GM18873 (cell line): ENCODE data around the gene FHOD3.
"Not testable (repeated sequence)": the region's sequence is repeated elsewhere in the genome, so short reads cannot be mapped to it uniquely, and the experiment has no call there.

Experiments
- ATAC-seq: cut with Tn5 transposase; IDR thresholded peaks from one replicate; pipeline ENCODE4 v1.9.1; 2021; ENCODE audit warnings: mild to moderate bottlenecking, moderate library complexity, moderate number of reproducible peaks; ENCODE audit not compliant: unreplicated experiment, low FRiP score

Gene FHOD3

GRCh38 chr18:36717422-36718110, 420.1 kb downstream of the FHOD3 start:
- no peak for ATAC-seq

DNA sequence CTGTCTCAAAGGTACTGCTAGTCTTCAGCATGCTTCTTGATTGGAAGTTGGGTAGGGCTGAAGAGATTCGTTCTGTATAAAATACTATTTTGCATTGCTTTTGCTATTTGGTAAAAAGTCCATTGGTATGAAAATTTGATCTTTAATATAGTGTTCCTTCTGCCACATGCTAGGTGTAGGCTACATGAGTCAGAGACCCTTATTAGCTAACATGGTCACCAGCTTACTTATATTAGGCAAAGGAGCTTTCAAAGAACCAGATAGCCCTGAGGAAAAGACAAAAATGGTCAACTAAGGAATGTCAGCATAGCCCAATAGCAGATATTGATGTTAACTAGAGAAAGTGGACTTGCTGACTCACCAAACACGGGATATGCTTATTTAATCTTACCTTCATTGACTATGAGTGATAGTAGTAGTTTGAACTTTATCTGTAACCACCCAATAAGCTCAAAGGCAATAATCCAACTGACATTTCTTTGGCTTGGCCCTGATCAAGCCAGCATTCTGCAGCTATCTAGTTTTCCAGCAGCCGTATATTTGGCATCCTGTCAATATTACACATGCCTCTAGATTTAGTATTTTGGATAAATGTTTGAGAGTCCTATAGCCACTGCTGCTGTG, 421.3 kb downstream of the FHOD3 start:
- no peak for ATAC-seq

DNA sequence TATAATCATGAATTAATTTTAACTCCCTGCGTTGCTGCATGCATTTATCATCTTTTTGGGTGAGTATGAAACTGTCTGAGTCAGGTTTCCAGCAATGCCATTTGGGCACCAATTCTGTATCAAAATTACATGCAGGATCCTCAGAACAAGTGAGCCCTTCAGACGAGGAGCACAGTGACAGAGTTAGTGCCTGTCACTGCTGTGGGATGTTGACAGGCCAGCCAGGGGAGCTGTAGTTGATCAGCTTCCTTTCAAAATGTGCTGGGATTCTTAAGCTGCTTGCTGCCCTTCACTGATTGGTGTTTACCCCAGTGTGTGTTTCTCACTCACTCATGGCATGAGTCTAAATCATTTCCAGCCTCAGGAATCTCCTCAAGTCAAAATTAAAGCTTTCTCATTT, 422.1 kb downstream of the FHOD3 start:
- no peak for ATAC-seq

- not testable (repeated sequence) for ATAC-seq
Observed at GRCh38 chr18:36721351-36721750, 423.8 kb downstream of the FHOD3 start.

DNA sequence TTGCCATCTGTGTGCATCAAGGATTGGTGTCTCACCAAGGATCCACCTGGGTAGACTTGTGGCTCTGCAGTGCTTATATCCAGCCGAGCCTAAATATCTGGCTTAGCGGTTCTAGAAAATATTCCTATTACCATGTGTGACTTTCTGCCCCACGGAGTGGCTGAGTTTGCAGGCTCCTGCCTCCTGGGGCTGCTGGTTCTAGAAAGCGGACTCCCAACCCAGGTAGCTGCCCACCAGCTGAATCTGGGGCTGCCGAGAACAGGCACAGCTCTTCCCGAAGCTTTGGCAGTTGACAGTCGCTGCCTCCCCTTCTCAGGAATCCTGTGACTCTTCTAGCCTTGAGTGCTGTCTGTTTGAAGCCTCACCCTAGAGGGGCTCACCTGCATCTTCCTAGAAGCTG, 426.7 kb downstream of the FHOD3 start:
- no peak for ATAC-seq

- ATAC-seq: no peak
Observed at GRCh38 chr18:36724591-36725001, 427.1 kb downstream of the FHOD3 start.

DNA sequence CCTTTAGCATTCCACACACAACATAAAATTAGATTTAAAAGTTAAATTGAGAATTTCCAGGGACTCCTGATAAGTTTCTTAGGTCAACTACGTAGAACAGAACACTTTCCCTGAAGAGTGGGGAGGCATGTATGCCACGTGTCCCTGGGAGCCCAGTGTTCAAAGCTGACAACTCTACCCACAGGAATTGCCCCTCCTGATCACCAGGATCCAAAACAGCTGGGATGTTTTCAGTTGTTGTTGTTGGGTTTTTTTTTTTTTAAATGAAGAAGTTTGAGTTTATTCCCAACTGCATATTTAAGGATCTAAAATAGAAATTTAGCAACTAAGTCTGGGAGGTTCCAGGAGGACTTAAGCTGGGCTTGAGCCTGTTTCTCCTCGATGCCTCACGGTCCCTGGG, 430.8 kb downstream of the FHOD3 start:
- no peak for ATAC-seq

DNA sequence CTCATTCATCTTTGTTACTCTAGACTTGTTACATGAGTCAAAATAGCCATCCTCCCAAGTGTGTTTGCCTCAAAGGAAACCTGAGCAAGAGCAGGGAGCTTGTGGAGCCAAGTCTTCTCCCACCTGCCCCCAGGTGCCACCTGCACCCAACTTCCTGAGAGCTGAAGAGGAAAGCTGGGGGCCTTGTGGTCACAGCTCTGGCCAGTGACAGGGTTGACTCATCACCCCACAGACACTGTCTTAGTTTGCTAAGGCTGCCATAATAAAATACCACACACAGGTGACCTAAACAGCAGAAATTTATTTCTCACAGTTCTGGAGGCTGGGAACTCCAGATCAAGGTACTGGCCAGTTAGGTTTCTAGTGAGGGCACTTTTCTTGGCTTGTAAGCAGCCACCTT, 431.7 kb downstream of the FHOD3 start:
- no peak for ATAC-seq

DNA sequence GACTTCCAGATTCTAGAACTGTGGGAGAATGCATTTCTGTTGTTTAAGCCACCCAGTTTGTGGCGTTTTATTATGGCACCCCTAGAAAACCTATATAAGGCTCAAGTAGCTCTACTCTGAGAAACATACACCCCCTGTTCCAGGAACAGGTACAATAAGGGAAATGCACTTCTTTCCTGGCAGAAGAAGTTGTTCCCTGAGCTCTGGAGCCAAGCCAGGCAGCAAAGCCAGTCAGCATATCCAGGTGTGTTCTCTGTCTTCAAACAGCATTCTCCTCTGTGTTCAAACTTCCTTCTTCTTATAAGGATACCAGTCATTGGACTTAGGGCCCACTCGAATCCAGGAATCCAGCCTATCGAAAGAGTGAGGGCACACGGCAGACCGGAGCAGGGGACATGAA, 434.8 kb downstream of the FHOD3 start:
- ATAC-seq: no peak

- no peak for ATAC-seq
Observed at GRCh38 chr18:36733150-36733549, 435.6 kb downstream of the FHOD3 start.

DNA sequence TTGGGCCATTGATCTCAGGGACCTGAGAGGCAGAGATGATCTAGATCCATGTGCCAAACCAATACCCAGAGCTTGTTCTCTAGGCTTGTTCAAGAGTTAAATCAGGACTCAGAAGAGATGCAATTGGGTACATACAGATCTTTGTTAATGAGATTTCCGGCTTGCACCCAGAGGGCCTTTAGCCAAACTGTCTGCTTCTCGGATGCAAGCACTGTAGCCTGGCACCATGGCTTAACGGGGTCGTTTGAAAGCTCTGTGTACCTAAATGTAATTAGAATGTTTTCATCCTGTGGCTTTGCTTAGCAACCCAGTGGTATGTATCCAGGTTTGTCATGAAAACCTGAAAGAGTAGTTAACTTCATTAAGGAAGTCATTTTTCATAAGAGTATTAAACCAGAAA, 437.1 kb downstream of the FHOD3 start:
- ATAC-seq: no peak

GRCh38 chr18:36735130-36735529, 437.6 kb downstream of the FHOD3 start:
- no peak for ATAC-seq

DNA sequence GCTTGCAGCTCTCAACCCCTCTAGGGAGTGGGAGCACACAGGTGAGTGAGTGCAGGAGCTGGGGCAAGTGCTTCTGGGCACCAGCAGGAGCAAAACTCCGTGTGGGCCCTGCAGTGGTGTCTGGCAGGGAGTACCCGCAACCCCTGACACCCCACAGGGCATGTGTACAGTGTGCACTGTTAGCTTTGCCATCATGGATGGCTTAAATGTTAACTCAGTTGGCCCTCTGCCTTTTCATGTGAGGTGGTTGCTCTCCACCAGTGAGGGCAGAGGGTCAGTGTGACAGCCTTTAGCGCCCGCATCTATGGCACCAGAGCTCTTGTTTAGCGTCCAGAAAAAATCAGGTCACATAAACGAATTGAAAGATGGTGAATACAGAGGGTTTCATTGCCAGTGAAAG, 438.6 kb downstream of the FHOD3 start:
- no peak for ATAC-seq

- no peak for ATAC-seq
Observed at GRCh38 chr18:36737316-36737715, 439.8 kb downstream of the FHOD3 start.

DNA sequence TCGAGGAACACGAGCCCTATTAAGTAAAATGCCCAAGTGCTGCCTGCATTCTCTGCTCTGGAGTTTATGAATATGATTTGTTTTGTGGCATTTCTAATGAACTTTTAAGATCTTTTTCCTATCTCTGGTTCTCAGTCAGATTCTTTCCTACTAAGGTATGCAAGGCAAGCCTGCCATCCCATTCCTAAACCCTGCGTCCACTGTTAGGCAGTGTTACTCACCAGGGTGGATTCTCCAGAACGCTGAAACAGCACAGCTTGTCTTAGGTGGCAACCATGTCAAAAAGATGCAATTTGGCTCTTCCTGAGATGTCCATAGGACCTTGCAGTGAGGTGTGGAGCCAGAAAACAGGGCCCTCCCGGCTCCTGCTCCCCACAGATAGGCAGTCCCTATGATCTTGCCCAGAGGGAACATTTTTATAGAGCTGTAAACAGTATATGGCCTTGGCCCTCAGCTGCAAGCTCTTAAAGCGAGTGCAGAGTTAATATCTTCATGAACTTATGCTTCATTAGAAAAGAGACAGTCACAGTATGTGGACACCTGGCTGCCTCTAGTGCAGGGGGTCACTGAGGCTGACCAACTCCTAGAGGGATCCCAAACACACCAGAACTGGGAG, 446.9 kb downstream of the FHOD3 start:
- no peak for ATAC-seq

- ATAC-seq: no peak
Observed at GRCh38 chr18:36745219-36745975, 447.9 kb downstream of the FHOD3 start.

DNA sequence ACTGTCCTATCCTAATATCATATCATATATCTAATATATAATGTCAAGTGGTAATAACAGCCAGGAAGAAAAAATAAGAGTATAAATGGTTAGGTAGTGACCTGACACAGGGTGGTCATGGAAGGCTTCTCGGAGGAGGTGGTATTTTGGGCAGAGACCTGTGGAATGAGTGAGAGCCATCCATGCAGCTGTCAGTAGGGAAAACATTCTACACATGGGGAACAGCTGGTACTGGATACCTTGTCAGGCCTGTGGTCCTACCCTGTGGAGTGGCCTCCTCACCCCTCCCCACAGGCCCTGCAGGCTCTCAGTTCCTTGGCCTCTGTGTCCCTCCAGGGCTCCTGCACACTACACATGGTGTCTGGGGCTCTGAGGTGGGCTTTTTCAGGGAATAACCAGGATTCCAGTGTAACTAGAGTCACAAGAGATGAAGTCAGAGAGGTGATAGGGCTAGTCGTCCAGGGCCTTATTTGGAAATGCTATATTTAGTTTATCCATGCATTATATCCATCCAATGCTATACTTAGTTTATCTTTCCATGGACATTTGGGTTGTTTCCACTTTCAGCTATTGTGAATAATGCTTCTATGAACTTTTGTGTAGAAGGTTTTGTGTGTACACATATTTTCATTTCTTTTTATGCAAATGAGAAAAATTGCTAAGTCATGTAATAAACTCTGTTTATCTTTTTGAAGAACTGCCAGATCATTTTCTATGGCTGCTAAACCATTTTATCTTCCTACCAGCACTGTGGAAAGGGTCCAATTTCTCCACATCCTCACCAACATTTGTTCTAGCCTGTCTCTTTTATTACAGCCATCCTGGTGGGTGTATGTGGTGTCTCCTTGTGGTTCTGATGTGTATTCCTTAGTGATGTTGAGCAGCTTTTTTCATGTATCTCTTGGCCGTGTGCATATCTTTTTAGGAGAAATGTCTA, 455.7 kb downstream of the FHOD3 start:
- ATAC-seq: no peak

GRCh38 chr18:36756242-36756641, 458.7 kb downstream of the FHOD3 start:
- ATAC-seq: no peak

- no peak for ATAC-seq
Observed at GRCh38 chr18:36757081-36757480, 459.6 kb downstream of the FHOD3 start.

DNA sequence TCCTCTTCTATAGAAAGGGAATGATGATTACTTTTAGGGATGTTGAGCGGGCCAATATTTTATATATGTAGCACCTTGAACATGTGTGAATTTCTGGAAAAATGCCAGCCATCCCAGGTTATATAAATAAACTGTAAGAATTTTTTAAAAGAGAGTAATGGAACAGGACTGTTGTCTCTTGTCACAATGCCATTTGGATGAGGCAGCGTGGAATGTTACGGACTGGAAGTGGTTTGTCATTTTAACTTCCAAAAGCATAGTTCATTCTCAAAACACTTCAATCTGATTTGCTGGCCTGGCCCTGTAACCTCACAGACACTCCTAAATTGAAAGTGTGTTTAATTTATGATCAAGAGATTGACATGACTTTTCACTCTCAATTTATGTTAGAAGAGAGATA, 460.5 kb downstream of the FHOD3 start:
- no peak for ATAC-seq
